SU-DHL-6 (cell line): ENCODE data around the gene TMEM174.

ENCODE experiments used
- EZH2phosphoT487 ChIP-seq: fragments of 200-600 bp; sonication (generic), shearing (Covaris generic); conservative IDR thresholded peaks from 2 replicates; pipeline ENCODE4 v1.6.1; 2018; ENCODE audit warnings: mild to moderate bottlenecking, antibody characterized with exemption, low read length, moderate library complexity, mixed read lengths
- TF ChIP-seq, protein P1 (sequence below): fragments of 200-600 bp; sonication (generic); IDR thresholded peaks from one replicate; pipeline ENCODE4 v1.5.1; 2017; ENCODE audit warnings: antibody characterized with exemption, mild to moderate bottlenecking, low read length, moderate library complexity; ENCODE audit not compliant: insufficient read depth, poor library complexity, severe bottlenecking

GRCh38 chr5:73174100-73174815, 1.3 kb downstream of the TMEM174 start:
- TF ChIP-seq, protein P1, sequence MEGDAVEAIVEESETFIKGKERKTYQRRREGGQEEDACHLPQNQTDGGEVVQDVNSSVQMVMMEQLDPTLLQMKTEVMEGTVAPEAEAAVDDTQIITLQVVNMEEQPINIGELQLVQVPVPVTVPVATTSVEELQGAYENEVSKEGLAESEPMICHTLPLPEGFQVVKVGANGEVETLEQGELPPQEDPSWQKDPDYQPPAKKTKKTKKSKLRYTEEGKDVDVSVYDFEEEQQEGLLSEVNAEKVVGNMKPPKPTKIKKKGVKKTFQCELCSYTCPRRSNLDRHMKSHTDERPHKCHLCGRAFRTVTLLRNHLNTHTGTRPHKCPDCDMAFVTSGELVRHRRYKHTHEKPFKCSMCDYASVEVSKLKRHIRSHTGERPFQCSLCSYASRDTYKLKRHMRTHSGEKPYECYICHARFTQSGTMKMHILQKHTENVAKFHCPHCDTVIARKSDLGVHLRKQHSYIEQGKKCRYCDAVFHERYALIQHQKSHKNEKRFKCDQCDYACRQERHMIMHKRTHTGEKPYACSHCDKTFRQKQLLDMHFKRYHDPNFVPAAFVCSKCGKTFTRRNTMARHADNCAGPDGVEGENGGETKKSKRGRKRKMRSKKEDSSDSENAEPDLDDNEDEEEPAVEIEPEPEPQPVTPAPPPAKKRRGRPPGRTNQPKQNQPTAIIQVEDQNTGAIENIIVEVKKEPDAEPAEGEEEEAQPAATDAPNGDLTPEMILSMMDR: no peak
- TF ChIP-seq EZH2phosphoT487: no peak
